ENCODE data around the gene LY6G5C. TPM values are rescaled to one million over a fixed set of nuclear protein-coding genes. Genes with fewer than 3 reads are reported as not detected.

Gene LY6G5C
- total and polyA plus RNA-seq, 2 of the 13 experiments (the other 11 are each of a cell fraction or from before 2014, with no cell fraction given) = 0.33 to 0.55 TPM

DNA sequence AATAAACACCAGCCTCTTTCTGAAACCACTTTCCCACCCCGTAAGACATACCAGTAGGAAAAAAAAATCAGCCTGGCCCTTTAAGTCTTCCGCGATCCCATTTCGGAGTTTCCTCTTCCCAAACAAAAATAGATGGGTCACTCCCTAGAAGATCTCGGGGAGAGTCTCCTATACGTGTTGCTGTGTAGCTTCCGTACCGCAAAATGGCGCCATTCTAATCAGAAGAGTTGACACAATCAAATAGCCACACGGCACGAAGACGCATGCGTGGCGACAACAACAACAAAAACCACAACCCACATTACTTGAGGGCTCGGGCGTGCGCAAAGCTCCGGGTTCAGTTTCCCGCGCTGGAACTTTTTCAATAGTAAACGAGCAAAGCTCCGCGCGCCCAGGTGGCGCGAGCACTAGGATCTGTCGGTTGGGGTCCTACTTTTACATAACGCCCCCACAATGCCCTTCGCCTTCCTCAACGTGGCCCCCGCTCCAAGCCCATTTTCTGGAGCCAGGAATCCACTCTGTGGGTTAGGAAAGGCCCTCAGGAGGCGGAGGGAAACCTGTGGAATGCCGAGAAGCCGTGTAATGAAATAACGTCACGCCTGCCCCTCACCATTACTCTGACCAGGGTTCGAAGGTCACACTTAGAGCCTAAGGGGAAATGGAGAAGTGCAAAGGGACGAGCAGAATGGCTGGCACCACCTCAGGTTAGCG is 15.9 kb downstream of the LY6G5C start, which contains the start of gene GPANK1 (continued):
- peak; percentile 75; the same call in 1 of the 2 replicates for TF ChIP-seq MIXL1 (CRISPR knock-in tag; IDR thresholded peaks at IDR 0.05)
- TF ChIP-seq ZNF646 (CRISPR knock-in tag; IDR thresholded peaks at IDR 0.05) = peak; percentile 96
- TF ChIP-seq, protein P1, sequence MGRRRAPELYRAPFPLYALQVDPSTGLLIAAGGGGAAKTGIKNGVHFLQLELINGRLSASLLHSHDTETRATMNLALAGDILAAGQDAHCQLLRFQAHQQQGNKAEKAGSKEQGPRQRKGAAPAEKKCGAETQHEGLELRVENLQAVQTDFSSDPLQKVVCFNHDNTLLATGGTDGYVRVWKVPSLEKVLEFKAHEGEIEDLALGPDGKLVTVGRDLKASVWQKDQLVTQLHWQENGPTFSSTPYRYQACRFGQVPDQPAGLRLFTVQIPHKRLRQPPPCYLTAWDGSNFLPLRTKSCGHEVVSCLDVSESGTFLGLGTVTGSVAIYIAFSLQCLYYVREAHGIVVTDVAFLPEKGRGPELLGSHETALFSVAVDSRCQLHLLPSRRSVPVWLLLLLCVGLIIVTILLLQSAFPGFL (CRISPR knock-in tag; IDR thresholded peaks at IDR 0.05) = no peak
- TF ChIP-seq ATF4 (CRISPR knock-in tag; IDR thresholded peaks at IDR 0.05) = no peak; a peak in 2 of 4 replicates
- TF ChIP-seq SIN3A (IDR thresholded peaks at IDR 0.05; ENCODE audit: borderline replicate concordance, low read depth, low read length) = peak; percentile 81
- TF ChIP-seq ZNF33B (CRISPR knock-in tag; IDR thresholded peaks at IDR 0.05) = no peak
- no peak for TF ChIP-seq PAF1 (CRISPR knock-in tag; IDR thresholded peaks at IDR 0.05)
- no peak for TF ChIP-seq ZNF629 (CRISPR knock-in tag; conservative IDR thresholded peaks at IDR 0.05)
- TF ChIP-seq MBD4 (IDR thresholded peaks at IDR 0.05; ENCODE audit: borderline replicate concordance, low read length) = no peak
- TF ChIP-seq ZFP90 (CRISPR knock-in tag; IDR thresholded peaks at IDR 0.05; ENCODE audit: borderline replicate concordance) = no peak; the same call in 1 of the 2 replicates
- 0 out of 2 replicates have a peak, but pooled peaks have one; percentile 57 for TF ChIP-seq ZNF530 (CRISPR knock-in tag; IDR thresholded peaks at IDR 0.05; ENCODE audit: low read depth)
- peak; percentile 60; the same call in 1 of the 2 replicates for TF ChIP-seq BCL6 (CRISPR knock-in tag; IDR thresholded peaks at IDR 0.05)
- no peak for TF ChIP-seq MTA3 (CRISPR knock-in tag; IDR thresholded peaks at IDR 0.05)
- no peak for TF ChIP-seq ZNF282 (IDR thresholded peaks at IDR 0.05; ENCODE audit: partially characterized antibody)
- TF ChIP-seq SP4 (CRISPR knock-in tag; IDR thresholded peaks at IDR 0.05) = peak; percentile 74
- TF ChIP-seq ZNF883 (CRISPR knock-in tag; IDR thresholded peaks at IDR 0.05; ENCODE audit: not compliant biosample characterization) = peak; percentile 52
- TF ChIP-seq HNRNPH1 (optimal IDR thresholded peaks at IDR 0.05; ENCODE audit: low read depth, low read length) = no peak
- no peak for TF ChIP-seq ZNF383 (CRISPR knock-in tag; IDR thresholded peaks at IDR 0.05; ENCODE audit: borderline replicate concordance)
- peak; percentile 90 for TF ChIP-seq FOXP1 (IDR thresholded peaks at IDR 0.05)
- peak; percentile 83 for TF ChIP-seq FOXP1 (CRISPR knock-in tag; IDR thresholded peaks at IDR 0.05)
- TF ChIP-seq SMARCE1 (IDR thresholded peaks at IDR 0.05; ENCODE audit: borderline replicate concordance) = no peak
- TF ChIP-seq ZNF20 (CRISPR knock-in tag; IDR thresholded peaks at IDR 0.05) = no peak
- TF ChIP-seq RXRB (CRISPR knock-in tag; IDR thresholded peaks at IDR 0.05; ENCODE audit: borderline replicate concordance) = no peak; the same call in 1 of the 2 replicates
- peak; percentile 88 for TF ChIP-seq ZNF547 (CRISPR knock-in tag; IDR thresholded peaks at IDR 0.05)
